Head of caudate nucleus (tissue), 42 donors: ENCODE results near the gene RGS10.

Experiments used
- DNase-seq, 42 donors: peaks; one replicate each; pipeline versions ENCODE4 v3.0.0 to v3.0.0-alpha.2; 2020 to 2021; ENCODE audit warnings: mixed read lengths in 7 of 42
- intact Hi-C: fragments of 100-400 bp; cut with DNase I; formaldehyde crosslinking; loops from one replicate; pipeline ENCODE4 v1.15.0; 2022

The RGS10 gene

DNA sequence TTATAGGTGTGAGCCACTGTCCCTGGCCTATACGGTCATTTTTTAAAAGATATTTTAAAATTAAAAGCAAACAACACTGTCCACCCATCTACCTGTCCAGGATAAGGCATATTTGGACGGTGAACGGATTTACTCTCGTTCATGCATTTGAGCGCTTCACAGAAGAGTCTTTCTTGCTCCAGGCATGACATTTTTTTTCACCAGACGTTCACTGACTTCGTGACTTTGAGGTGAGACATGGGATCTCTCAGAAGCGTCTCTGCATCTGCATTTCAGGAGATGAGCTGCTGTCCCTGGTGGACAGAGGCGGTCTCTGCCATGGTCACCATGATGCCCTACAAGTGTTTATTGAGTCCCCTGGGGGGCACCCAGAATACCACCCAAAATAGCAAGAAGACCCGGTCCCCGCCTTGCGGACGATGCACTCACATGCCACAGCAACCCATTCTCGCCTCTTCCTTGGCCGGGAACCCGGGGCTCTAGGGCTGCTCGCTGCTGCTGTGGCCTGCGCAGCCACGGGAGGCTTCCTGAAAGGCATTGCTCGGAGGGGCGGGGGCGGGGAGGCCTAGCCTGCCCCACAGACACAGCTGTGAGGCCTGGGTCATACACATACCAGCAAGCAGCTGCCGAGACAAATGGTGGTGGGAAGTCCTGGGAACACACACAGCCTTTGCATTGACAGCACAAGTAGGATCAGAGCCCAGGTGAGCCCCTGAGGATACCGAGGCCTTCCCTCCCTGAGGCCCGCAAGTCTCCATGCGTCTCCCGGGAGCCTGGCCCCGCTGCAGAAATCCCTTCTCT lies 84.4 kb downstream of the RGS10 start:
- intact Hi-C loops, result no loop called here
- DNase-seq, result no peak

DNA sequence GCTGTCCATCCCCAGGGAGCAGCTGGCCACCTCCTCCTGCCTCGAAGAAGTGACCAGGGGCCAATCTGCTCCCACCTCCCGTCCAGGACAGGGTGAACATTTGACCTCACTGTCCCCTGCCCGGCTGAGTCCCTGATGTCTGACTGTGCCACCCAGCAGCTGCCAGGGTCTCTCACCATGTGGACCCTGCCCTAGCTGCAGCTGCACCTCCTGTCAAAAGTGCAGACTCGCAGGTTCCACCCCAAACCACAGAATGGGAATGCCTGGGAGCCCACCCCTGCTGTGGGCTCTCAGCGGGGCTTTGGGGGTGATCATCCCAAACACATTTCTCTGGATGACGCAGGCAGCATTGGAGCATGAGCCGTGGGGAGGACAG lies 86.1 kb downstream of the RGS10 start:
- peak in 1 of 42 donors; percentile 9 for DNase-seq
- intact Hi-C loops, result no loop called here

DNA sequence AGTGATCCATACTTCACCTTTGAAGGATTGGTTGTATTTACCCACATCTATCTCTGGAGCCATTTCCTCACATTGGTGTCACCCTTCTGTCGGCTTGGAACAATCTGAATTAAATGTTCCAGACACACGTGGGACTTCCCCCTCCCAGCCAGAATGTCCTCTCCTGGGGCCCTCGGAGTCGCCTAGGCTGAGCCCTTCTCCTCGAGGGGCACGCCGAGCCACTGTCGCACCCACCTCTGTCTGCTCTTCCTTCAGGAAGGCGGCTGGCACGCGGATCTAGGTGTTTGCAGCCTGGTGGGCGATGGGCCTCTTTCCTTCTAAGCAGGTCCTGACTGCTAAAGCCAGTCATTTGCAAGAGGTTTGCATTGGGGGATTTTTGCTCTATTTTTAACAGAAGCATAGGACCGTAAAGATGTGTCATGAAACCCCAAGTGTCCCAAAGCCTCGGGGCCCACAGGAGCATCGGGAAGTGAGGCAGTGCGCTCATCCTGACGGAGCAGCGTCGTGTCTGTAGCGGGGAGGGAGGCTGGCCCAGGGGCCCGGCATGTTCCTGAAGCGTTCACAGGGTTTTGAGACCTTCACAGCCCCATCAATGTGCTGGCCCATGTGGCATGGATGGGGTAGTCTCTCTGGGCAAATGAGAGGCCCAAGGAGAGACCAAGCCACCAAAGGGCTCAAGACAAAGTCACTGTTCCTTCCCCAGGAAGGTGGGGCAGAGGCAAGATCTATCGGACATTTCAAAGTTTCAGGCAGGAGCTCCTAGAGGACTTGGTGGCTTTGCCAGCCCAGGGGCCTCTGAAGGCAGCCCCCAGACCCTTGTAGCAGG lies 86.7 kb downstream of the RGS10 start:
- DNase-seq, result no peak
- intact Hi-C loops, result no loop called here

DNA sequence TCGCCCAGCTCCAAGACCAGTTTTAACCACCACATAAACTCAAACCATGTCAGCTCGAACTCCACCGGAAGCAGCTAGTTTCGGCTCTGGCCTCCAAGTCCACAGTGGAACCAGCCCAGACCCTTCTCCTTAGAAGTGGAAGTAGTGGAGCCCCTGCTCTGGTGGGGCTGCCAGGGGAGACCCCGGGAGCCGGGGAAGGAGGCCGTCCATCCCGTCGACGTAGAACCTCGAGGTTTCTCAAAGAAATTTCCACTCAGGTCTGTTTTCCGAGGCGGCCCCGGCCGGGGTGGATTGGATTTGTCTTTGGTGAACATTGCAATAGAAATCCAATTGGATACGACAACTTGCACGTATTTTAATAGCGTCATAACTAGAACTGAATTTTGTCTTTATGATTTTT lies 87.5 kb downstream of the RGS10 start:
- intact Hi-C loops, result no loop called here
- no peak for DNase-seq

DNA sequence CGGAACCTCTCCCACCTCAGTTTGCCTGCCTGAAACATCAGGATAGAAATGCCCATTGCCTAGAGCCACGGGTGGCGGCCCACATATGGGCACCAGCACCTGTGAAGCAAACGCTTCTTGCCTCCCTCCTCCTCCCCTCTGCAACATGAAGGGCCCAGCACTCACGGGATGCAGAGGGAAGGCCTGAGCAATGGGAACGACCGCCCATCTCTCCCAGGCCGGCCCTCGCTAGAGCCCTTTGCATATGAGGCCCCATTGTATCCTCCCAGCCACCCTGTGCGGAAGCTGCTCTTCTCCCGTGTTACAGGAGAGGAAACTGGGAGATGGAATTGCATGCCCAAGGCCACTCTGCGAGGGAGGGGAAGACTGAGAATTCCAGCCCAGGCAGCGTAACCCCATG lies 88.2 kb downstream of the RGS10 start:
- intact Hi-C loops, result no loop called here
- DNase-seq, result peak in 1 of 42 donors; percentile 8

DNA sequence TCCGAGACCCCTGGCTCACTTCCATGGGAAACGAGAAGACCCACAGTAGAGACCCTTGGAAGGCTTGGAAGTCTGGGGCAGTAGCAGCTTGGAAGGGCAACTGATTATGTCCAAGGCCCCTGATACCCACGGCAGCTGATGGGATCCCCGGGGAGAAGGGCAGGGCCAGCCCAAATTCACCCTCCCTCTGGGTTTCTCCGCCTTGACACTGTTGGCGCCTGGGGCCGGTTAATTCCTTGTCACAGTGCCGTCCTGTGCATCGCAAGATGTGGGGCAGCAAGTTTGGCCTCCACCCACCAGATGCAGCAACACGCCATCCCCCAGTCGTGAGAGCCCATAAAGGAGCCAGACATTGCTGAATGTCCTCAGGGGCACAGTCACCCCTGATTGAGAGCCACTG lies 89.2 kb downstream of the RGS10 start:
- intact Hi-C loops, result no loop called here
- no peak for DNase-seq

DNA sequence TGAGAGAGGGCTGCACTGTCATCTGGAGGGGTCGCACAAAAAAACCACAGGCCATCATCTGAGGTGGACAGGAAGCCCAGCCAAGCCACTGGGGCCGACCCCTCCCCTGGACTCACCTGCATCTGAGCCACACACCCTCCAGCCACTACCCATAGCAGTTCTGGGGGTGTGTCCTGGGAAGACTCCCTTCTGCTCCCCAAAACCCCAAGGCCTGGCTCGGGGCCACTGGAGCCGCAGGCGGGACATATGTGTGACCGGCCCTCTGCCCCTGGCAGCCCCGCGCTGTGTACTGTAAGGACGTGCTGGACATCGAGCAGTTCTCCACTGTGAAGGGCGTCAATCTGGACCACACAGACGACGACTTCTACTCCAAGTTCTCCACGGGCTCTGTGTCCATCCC lies 90.1 kb downstream of the RGS10 start:
- no peak for DNase-seq
- intact Hi-C loops, result no loop called here

DNA sequence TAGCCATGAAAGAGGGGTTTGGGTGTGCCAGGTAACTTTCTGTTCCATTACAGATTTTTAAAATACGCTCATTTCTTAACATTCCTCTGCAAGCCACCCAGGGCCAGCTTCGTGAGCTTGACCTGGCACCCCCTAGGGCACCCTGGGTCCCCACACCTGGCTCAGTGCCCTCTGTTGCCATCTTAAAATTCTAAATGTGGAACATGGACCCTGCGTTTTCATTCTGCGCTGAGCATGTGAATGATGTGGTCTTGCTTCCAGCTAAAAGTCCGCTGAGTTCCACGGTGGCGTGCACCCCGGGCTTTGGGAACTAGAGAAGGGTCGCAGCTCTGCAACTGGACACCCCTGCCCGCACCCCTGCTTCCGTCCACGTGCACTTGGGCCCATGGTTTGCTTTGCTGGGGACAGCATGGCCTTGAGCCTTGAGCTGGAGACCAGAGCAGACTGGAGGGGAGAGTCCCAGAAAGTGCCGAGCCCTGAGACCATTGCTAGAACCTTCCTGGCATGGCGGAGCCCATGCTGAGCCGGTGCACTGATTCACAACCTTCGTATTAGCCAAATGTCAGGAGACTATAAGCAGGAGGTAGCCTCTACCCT lies 91.1 kb downstream of the RGS10 start:
- intact Hi-C loops, result no loop called here
- DNase-seq, result no peak

DNA sequence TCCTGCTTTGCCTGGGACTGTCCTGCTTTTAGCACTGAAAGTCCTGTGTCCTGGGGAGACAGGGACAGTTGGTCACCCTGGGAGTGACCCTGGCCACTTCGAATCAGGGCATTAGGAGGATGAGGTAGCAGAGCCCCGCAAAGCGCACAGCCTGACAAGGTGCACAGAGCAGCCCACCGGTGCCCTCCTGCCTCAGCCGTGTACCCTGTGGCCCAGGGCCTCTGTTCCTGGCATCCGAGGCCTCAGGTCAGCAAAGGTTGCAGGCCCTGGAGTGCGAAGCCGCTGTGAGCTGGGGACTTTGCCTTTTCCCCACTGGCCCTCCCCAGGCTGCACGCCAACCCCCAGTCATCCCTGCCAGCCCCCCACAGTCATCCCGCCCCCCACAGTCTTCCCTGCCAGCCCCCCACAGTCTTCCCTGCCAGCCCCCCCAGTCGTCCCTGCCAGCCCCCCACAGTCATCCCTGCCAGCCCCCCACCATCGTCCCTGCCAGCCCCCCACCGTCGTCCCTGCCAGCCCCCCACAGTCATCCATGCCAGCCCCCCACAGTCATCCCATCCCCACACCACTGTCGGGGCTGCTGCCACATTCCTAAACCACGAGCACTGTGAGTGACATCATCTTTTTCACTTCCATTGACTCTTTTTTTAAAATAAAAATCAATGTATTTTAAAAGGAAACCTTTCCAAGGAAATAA lies 91.8 kb downstream of the RGS10 start:
- DNase-seq, result no peak
- intact Hi-C loops, result no loop called here
